ENCODE measurements around the gene HTR2C. TPM values are rescaled to one million over a fixed set of nuclear protein-coding genes. Genes with fewer than 3 reads are reported as not detected.
"Not testable (repeated sequence)": the region's sequence is repeated elsewhere in the genome, so short reads cannot be mapped to it uniquely, and the experiment has no call there.

Gene HTR2C
- polyA plus RNA-seq, 3 donors from 2014 or later = not detected

GRCh38 chrX:114933291-114933690 lies 349.4 kb downstream of the HTR2C start:
- not testable (repeated sequence) for H3K4me1 Mint-ChIP-seq; DNase-seq; H3K4me3 Mint-ChIP-seq; H3K27ac Mint-ChIP-seq; H3K27me3 Mint-ChIP-seq (ENCODE audit: low read depth in 3 of 3); H3K36me3 Mint-ChIP-seq; H3K9me3 Mint-ChIP-seq

- DNase-seq, H3K4me3 Mint-ChIP-seq, H3K36me3 Mint-ChIP-seq: not testable (repeated sequence)
These were observed 353.2 kb downstream of the HTR2C start for GRCh38 chrX:114937090-114937489.

GRCh38 chrX:114952696-114953095 lies 368.8 kb downstream of the HTR2C start:
- Mint-ChIP-seq H3K9me3 (peaks cover 0 to 3% (median 0%) of the 10 kb centered on the region in 6 donors), H3K36me3 (no peaks in the 10 kb centered on the region), H3K4me1 (no peaks in the 10 kb centered on the region), H3K4me3 (no peak overlapping the region), H3K27me3 (ENCODE audit: low read depth in 3 of 3) (peaks cover 0 to 6% (median 5%) of the 10 kb centered on the region in 3 donors), H3K27ac (no peak overlapping the region)
- no peak for DNase-seq

More at GRCh38 chrX:114937090-114937489, 353.2 kb downstream of the HTR2C start:
- H3K4me1 Mint-ChIP-seq; H3K27me3 Mint-ChIP-seq (ENCODE audit: low read depth in 3 of 3); H3K27ac Mint-ChIP-seq; H3K9me3 Mint-ChIP-seq: not testable (repeated sequence)
